Panc1 (cell line): Measurements from ENCODE around the gene TOB1. TPM values are rescaled to one million over a fixed set of nuclear protein-coding genes. Genes with fewer than 3 reads are reported as not detected.

Experiments used
- ATAC-seq: fragments of 200-7000 bp; cut with Tn5 transposase; 2 replicates; pipeline ENCODE4 v1.9.1; 2020; ENCODE audit warnings: mild to moderate bottlenecking, moderate library complexity
- BruUV-seq: library from RNA; stranded (reverse); fragments of 400-500 nt; replicated peaks from 2 replicates; lab custom pipeline; 2021; lab: Mats Ljungman, UMichigan
- CTCF ChIA-PET: fragments of 300-600 bp; sonication (Branson Sonifier 250); formaldehyde crosslinking; loops from one replicate; lab custom pipeline; 2022; ENCODE audit warnings: antibody characterized with exemption; lab: Charles Lee
- POLR2A ChIA-PET: fragments of 300-600 bp; sonication (Branson Sonifier 250); formaldehyde crosslinking; loops from one replicate; lab custom pipeline; 2022; ENCODE audit warnings: antibody characterized with exemption; lab: Charles Lee
- DNase-seq: peaks from one replicate; pipeline ENCODE4 v3.0.0-alpha.2; 2010; ENCODE audit warnings: low read depth, low spot score
- H3K27ac ChIP-seq: 2 replicates; pipeline ENCODE4 v1.5.1; 2011; ENCODE audit warnings: mild to moderate bottlenecking, low read length, inconsistent platforms
- H3K27me3 ChIP-seq: fragments of 200-500 bp; sonication (Bioruptor generic); 2 replicates; pipeline ENCODE4 v1.6.0; 2014; ENCODE audit warnings: low read length, inconsistent platforms; ENCODE audit not compliant: control insufficient read depth, insufficient read depth
- H3K36me3 ChIP-seq: fragments of 200-500 bp; sonication (Bioruptor generic); 2 replicates; pipeline ENCODE4 v1.5.1; 2014; ENCODE audit warnings: inconsistent platforms, mild to moderate bottlenecking, low read length, moderate library complexity; ENCODE audit not compliant: control insufficient read depth, insufficient read depth
- H3K4me1 ChIP-seq: 2 replicates; pipeline ENCODE4 v1.5.1; 2011; ENCODE audit warnings: inconsistent platforms, mild to moderate bottlenecking, low read length, moderate library complexity; ENCODE audit not compliant: control insufficient read depth, insufficient read depth
- H3K4me3 ChIP-seq, 2 experiments: 2 replicates each; pipeline ENCODE4 v1.5.1; 2011 to 2012; ENCODE audit warnings: low read depth in 2 of 2, low read length in 2 of 2, mild to moderate bottlenecking in 2 of 2, inconsistent platforms in 1 of 2, moderate library complexity in 1 of 2
- H3K9me3 ChIP-seq: fragments of 200-500 bp; sonication (Bioruptor generic); 2 replicates; pipeline ENCODE4 v1.5.1; 2014; ENCODE audit warnings: low read depth, mild to moderate bottlenecking, inconsistent platforms, low read length, moderate library complexity; ENCODE audit not compliant: control insufficient read depth, insufficient read depth
- CTCF ChIP-seq: fragments of 450-650 bp; IDR thresholded peaks from 2 replicates; pipeline ENCODE4 v1.5.1; 2017; ENCODE audit warnings: mild to moderate bottlenecking
- POLR2AphosphoS5 ChIP-seq: IDR thresholded peaks from 2 replicates; pipeline ENCODE4 v1.6.1; 2012; ENCODE audit warnings: mild to moderate bottlenecking, low read depth, low read length, moderate library complexity
- SIN3A ChIP-seq: IDR thresholded peaks from 2 replicates; pipeline ENCODE4 v1.6.1; 2012; ENCODE audit warnings: low read depth, mild to moderate bottlenecking, low read length, moderate library complexity, borderline replicate concordance; ENCODE audit not compliant: insufficient read depth
- TCF7L2 ChIP-seq: IDR thresholded peaks from 2 replicates; pipeline ENCODE4 v1.6.1; 2011; ENCODE audit warnings: mild to moderate bottlenecking, low read depth, low read length, inconsistent platforms
- in situ Hi-C: cut with HindIII; loops from 2 replicates; pipeline ENCODE4 v1.10.0; 2016; ENCODE audit warnings: low sequenced_read_pairs, low pct_unique_long_range_greater_than_20kb
- intact Hi-C: fragments of 100-400 bp; cut with micrococcal nuclease; formaldehyde crosslinking; loops from one replicate; pipeline ENCODE4 v1.10.0; 2022; ENCODE audit not compliant: unreplicated experiment
- total RNA-seq: library from RNA; stranded (reverse); gene quantifications from one replicate; pipeline ENCODE4 v1.2.1, GENCODE V29; 2021; ENCODE audit not compliant: unreplicated experiment
- TF ChIP-seq, protein P1 (sequence below), 2 experiments: IDR thresholded peaks; 2 replicates each; pipeline ENCODE4 v1.6.1; 2011 to 2012; ENCODE audit warnings: low read depth in 2 of 2, control low read depth in 1 of 2, low read length in 1 of 2, mild to moderate bottlenecking in 1 of 2, moderate library complexity in 1 of 2; ENCODE audit not compliant: insufficient read depth in 1 of 2

The TOB1 gene
- total RNA-seq, 1 experiment from 2014 or later: 117 TPM

DNA sequence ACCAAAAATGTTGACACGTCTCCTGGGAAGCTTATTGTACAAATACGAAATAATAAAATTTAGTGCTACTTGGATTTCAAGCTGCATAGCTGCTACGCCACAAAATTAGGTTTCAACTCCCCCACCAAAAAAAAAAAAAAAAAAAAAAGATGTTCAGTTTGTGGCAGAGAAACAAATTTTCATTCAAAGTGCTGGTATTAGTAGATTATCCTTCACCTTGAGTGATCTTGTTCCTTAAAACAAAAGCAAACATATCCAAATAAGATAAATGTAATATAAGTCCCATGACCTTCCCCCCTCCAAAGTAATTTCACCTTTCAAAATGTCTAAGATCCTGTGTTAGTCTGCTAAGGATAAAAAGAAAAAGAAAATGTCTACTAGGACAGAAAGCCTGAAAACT is 2.2 kb downstream of the TOB1 start:
- Histone ChIP-seq H3K27ac (peak overlapping the region; percentile 54), H3K4me1 (peaks cover 33% of the 10 kb centered on the region), H3K4me3 (peak overlapping the region; percentile 72 to 95), H3K9me3 (no peaks in the 10 kb centered on the region), H3K36me3 (peaks cover 25% of the 10 kb centered on the region), H3K27me3 (no peaks in the 10 kb centered on the region)
- intact Hi-C loops: loop anchor here (1.0 kb wide), 1 partner anchor 86 kb away; no protein-coding TSS in a partner anchor
- CTCF ChIA-PET: interaction anchor here (0.5 to 2.0 kb wide), 6 partner anchors 11 to 91 kb away, joined by 3 to 11 read pairs (median 7); no protein-coding TSS in a partner anchor
- DNase-seq (no peak), ATAC-seq (no peak)
- no TSS peak for BruUV-seq
- POLR2A ChIA-PET: interaction anchor here (0.7 kb wide), 1 partner anchor 85 kb away, joined by 16 read pairs; no protein-coding TSS in a partner anchor
- TF ChIP-seq SIN3A (no peak), POLR2AphosphoS5 (no peak), TCF7L2 (no peak)
- in situ Hi-C loops: no loop called here

DNA sequence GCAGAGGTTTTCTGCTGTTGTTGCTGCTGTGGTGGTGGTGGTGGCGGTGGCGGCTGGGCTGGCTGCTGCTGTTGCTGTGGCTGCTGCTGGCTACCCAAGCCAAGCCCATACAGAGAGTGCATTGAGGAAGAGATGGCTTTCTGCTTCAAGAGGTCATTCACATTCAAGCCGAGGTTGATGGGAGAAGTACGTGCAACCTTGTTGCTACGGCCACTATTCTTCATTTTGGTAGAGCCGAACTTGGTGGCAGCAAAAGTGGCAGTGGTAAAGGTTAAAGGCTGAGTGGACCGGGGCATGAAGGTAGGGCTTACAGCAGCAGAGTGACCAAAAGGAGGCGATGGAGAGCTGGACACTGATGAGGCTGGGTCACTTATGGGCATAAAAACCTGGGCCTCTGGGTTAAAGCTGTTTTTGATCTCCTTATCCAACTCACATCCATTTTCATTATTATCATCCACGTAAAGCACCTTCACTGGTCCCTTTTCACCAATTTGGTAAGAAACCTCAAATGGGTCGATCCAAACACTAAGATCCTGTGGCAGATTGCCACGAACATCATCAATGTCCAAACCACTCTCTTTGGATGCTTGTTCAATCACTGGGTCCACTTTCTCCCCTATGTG is 2.8 kb downstream of the TOB1 start:
- BruUV-seq: TSS peak; percentile 80
- H3K36me3 ChIP-seq: peaks cover 25% of the 10 kb centered on the region
- DNase-seq (peak; percentile 41), ATAC-seq (no peak)
- peak overlapping the region; percentile 54; the same call in 1 of the 2 replicates for H3K27ac ChIP-seq
- H3K4me3 ChIP-seq: peak overlapping the region; percentile 72 to 95
- ChIA-PET POLR2A (interaction anchor here (0.7 to 0.8 kb wide), 3 partner anchors 81 to 1226 kb away, joined by 4 to 16 read pairs (median 12); no protein-coding TSS in a partner anchor), CTCF (interaction anchor here (0.5 to 2.0 kb wide), 6 partner anchors 10 to 91 kb away, joined by 3 to 11 read pairs (median 7); no protein-coding TSS in a partner anchor)
- in situ Hi-C loops (no loop called here), intact Hi-C loops (loop anchor here (1.0 kb wide), 1 partner anchor 87 kb away; no protein-coding TSS in a partner anchor)
- no peaks in the 10 kb centered on the region for H3K27me3 ChIP-seq
- no peak for TF ChIP-seq TCF7L2
- TF ChIP-seq CTCF: peak; percentile 87
- H3K9me3 ChIP-seq: no peaks in the 10 kb centered on the region
- peaks cover 27% of the 10 kb centered on the region for H3K4me1 ChIP-seq

GRCh38 chr17:50861822-50862528 is 4.2 kb downstream of the TOB1 start:
- ChIA-PET POLR2A (interaction anchor here (0.5 to 1.5 kb wide), 3 partner anchors 9 to 302 kb away, joined by 8 to 16 read pairs (median 9); no protein-coding TSS in a partner anchor), CTCF (interaction anchor here (0.6 to 2.0 kb wide), 3 partner anchors 9 to 83 kb away, joined by 3 to 10 read pairs (median 4); no protein-coding TSS in a partner anchor)
- Histone ChIP-seq H3K27me3 (no peaks in the 10 kb centered on the region), H3K9me3 (no peaks in the 10 kb centered on the region), H3K36me3 (peaks cover 25% of the 10 kb centered on the region), H3K27ac (peak overlapping the region; percentile 26; the same call in 1 of the 2 replicates), H3K4me1 (peaks cover 25% of the 10 kb centered on the region), H3K4me3 (peak overlapping the region in 1 of 2 experiments; percentile 95; a peak in 2 of 4 replicates)
- BruUV-seq: no TSS peak
- no peak for ATAC-seq
- intact Hi-C loops: no loop called here
- in situ Hi-C loops: no loop called here
- TF ChIP-seq TCF7L2 (no peak), POLR2AphosphoS5 (no peak), CTCF (no peak), SIN3A (no peak)
- TF ChIP-seq, protein P1, sequence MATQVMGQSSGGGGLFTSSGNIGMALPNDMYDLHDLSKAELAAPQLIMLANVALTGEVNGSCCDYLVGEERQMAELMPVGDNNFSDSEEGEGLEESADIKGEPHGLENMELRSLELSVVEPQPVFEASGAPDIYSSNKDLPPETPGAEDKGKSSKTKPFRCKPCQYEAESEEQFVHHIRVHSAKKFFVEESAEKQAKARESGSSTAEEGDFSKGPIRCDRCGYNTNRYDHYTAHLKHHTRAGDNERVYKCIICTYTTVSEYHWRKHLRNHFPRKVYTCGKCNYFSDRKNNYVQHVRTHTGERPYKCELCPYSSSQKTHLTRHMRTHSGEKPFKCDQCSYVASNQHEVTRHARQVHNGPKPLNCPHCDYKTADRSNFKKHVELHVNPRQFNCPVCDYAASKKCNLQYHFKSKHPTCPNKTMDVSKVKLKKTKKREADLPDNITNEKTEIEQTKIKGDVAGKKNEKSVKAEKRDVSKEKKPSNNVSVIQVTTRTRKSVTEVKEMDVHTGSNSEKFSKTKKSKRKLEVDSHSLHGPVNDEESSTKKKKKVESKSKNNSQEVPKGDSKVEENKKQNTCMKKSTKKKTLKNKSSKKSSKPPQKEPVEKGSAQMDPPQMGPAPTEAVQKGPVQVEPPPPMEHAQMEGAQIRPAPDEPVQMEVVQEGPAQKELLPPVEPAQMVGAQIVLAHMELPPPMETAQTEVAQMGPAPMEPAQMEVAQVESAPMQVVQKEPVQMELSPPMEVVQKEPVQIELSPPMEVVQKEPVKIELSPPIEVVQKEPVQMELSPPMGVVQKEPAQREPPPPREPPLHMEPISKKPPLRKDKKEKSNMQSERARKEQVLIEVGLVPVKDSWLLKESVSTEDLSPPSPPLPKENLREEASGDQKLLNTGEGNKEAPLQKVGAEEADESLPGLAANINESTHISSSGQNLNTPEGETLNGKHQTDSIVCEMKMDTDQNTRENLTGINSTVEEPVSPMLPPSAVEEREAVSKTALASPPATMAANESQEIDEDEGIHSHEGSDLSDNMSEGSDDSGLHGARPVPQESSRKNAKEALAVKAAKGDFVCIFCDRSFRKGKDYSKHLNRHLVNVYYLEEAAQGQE (IDR thresholded peaks at IDR 0.05; ENCODE audit: insufficient read depth in 1 of 2, low read depth in 2 of 2, low read length in 1 of 2): no peak
- no peak for DNase-seq
